Uterus (tissue), 4 donors: Measurements from ENCODE around the gene CLPTM1L. TPM values are rescaled to one million over a fixed set of nuclear protein-coding genes. Genes with fewer than 3 reads are reported as not detected.

Source experiments
- DNase-seq, 2 donors: peaks; one replicate each; pipeline ENCODE4 v3.0.0-alpha.2; 2019 to 2020
- H3K27ac ChIP-seq, 2 donors: fragments of 200-600 bp; sonication (generic); 1 replicate in 1 of 2; 2 replicates in 1 of 2; pipeline ENCODE4 v1.5.1; 2016 to 2018
- H3K27me3 ChIP-seq, 2 donors: fragments of 200-600 bp; sonication (generic); one replicate each; pipeline ENCODE4 v1.5.1; 2018 to 2019; ENCODE audit warnings: control low read depth in 1 of 2
- H3K36me3 ChIP-seq, 2 donors: fragments of 200-600 bp; sonication (generic); one replicate each; pipeline ENCODE4 v1.5.1; 2019; ENCODE audit warnings: control low read depth in 1 of 2
- H3K4me1 ChIP-seq, 2 donors: fragments of 200-600 bp; sonication (generic); one replicate each; pipeline ENCODE4 v1.5.1; 2018 to 2019; ENCODE audit warnings: control low read depth in 1 of 2
- H3K4me3 ChIP-seq, 2 donors: fragments of 200-600 bp; sonication (generic); 1 replicate in 1 of 2; 2 replicates in 1 of 2; pipeline ENCODE4 v1.5.1; 2018 to 2019; ENCODE audit warnings: mild to moderate bottlenecking in 1 of 2
- H3K9me3 ChIP-seq, 2 donors: fragments of 200-600 bp; sonication (generic); one replicate each; pipeline ENCODE4 v1.5.1; 2019; ENCODE audit warnings: control low read depth in 1 of 2
- CTCF ChIP-seq, 4 experiments: fragments of 200-600 bp in 2 of 4; fragments of 450-650 bp in 2 of 4; sonication (generic) in 2 of 4; IDR thresholded peaks; one replicate each; pipeline ENCODE4 v1.5.1; 2016 to 2019; ENCODE audit warnings: antibody characterized with exemption in 4 of 4, mild to moderate bottlenecking in 2 of 4, moderate library complexity in 1 of 4
- POLR2A ChIP-seq, 2 donors: fragments of 450-650 bp; IDR thresholded peaks; one replicate each; pipeline ENCODE4 v1.6.1; 2016; ENCODE audit warnings: antibody characterized with exemption in 2 of 2, mild to moderate bottlenecking in 1 of 2, moderate library complexity in 1 of 2
- intact Hi-C: fragments of 100-400 bp; cut with DNase I; formaldehyde crosslinking; loops from one replicate; pipeline ENCODE4 v1.15.1; 2023; ENCODE audit warnings: low total_unique reads
- total RNA-seq, 4 donors: library from RNA; depleted of rRNA in 3 of 4; stranded (reverse); fragments of >200 nt in 3 of 4; gene quantifications; one replicate each; pipeline versions ENCODE4 v1.1.0 to v1.2.4, GENCODE V29; 2014 to 2023
- donor health status: DM: yes; HTN: yes; CAD: no.

Gene CLPTM1L
- total RNA-seq, 4 donors from 2014 or later: 63.2 to 74.3 (median 71.1) TPM

GRCh38 chr5:1325870-1326531, 18.9 kb downstream of the CLPTM1L start:
- Histone ChIP-seq H3K4me3 (no peak overlapping the region), H3K9me3 (no peaks in the 10 kb centered on the region), H3K4me1 (no peaks in the 10 kb centered on the region), H3K27me3 (no peaks in the 10 kb centered on the region), H3K27ac (no peak overlapping the region), H3K36me3 (no peaks in the 10 kb centered on the region)
- DNase-seq: peak in 1 of 2 donors; percentile 6
- TF ChIP-seq CTCF (IDR thresholded peaks at IDR 0.05) (no peak), POLR2A (IDR thresholded peaks at IDR 0.05) (no peak)
- intact Hi-C loops: no loop called here

GRCh38 chr5:1325191-1325741, 19.6 kb downstream of the CLPTM1L start:
- Histone ChIP-seq H3K4me3 (no peak overlapping the region), H3K4me1 (no peaks in the 10 kb centered on the region), H3K36me3 (no peaks in the 10 kb centered on the region), H3K9me3 (no peaks in the 10 kb centered on the region), H3K27ac (no peak overlapping the region), H3K27me3 (no peaks in the 10 kb centered on the region)
- no peak for TF ChIP-seq POLR2A (IDR thresholded peaks at IDR 0.05)
- no peak for TF ChIP-seq CTCF (IDR thresholded peaks at IDR 0.05)
- peak in 1 of 2 donors; percentile 8 for DNase-seq
- intact Hi-C loops: no loop called here

GRCh38 chr5:1324719-1325190, 20.1 kb downstream of the CLPTM1L start:
- Histone ChIP-seq H3K4me3 (no peak overlapping the region), H3K27me3 (no peaks in the 10 kb centered on the region), H3K36me3 (no peaks in the 10 kb centered on the region), H3K27ac (no peak overlapping the region), H3K4me1 (no peaks in the 10 kb centered on the region), H3K9me3 (no peaks in the 10 kb centered on the region)
- no peak for TF ChIP-seq CTCF (IDR thresholded peaks at IDR 0.05)
- DNase-seq: no peak
- intact Hi-C loops: no loop called here

GRCh38 chr5:1324301-1324700, 20.6 kb downstream of the CLPTM1L start:
- H3K4me3 ChIP-seq: no peak overlapping the region
- intact Hi-C loops: no loop called here
- no peak overlapping the region for H3K27ac ChIP-seq
- TF ChIP-seq POLR2A (IDR thresholded peaks at IDR 0.05) (no peak), CTCF (IDR thresholded peaks at IDR 0.05) (no peak)
- peak in 1 of 2 donors; percentile 4 for DNase-seq
- no peaks in the 10 kb centered on the region for H3K9me3 ChIP-seq
- no peaks in the 10 kb centered on the region for H3K4me1 ChIP-seq
- H3K27me3 ChIP-seq: no peaks in the 10 kb centered on the region
- H3K36me3 ChIP-seq: no peaks in the 10 kb centered on the region

- Histone ChIP-seq H3K4me1 (no peaks in the 10 kb centered on the region), H3K36me3 (no peaks in the 10 kb centered on the region), H3K4me3 (no peak overlapping the region), H3K27me3 (no peaks in the 10 kb centered on the region), H3K27ac (no peak overlapping the region), H3K9me3 (no peaks in the 10 kb centered on the region)
- DNase-seq: peak in 1 of 2 donors; percentile 8
- TF ChIP-seq CTCF (IDR thresholded peaks at IDR 0.05) (no peak), POLR2A (IDR thresholded peaks at IDR 0.05) (no peak)
- intact Hi-C loops: no loop called here
Observed at GRCh38 chr5:1323803-1324173, 21.1 kb downstream of the CLPTM1L start.
